RPMI8226 (cell line): ENCODE results near the gene SLC26A1.

Experiments
- DNase-seq: peaks from one replicate; pipeline ENCODE4 v3.0.0-alpha.2; 2015

The SLC26A1 gene

DNA sequence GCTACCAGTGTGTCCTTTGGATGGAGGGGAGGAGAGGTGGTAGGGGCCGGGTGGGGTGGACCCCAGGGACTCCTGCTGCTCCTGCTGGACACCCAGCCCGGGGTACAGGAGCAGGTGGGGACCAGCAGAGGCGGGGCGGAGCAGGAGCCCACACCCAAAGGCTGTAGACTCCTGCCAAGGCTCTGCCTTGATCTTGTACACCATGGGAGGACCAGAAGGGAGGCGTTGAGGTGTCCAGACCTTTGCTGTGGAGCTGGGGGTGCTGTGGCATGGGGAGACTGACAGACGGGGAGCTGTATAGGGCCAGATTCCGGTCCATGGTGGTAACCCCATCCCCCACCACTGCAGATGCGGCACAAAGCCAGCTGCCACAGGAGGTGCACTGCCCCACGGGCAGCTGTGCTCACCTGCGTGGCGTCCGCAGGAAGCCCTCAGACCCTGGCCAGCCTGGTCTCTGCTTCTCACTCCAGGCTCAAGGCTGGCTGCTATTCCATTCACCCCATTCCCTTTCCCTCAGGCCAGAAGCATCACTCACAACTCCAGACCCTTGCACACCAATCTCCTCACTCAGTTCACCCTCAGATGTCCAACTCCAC, 5.0 kb upstream of the SLC26A1 start:
- DNase-seq: no peak

DNA sequence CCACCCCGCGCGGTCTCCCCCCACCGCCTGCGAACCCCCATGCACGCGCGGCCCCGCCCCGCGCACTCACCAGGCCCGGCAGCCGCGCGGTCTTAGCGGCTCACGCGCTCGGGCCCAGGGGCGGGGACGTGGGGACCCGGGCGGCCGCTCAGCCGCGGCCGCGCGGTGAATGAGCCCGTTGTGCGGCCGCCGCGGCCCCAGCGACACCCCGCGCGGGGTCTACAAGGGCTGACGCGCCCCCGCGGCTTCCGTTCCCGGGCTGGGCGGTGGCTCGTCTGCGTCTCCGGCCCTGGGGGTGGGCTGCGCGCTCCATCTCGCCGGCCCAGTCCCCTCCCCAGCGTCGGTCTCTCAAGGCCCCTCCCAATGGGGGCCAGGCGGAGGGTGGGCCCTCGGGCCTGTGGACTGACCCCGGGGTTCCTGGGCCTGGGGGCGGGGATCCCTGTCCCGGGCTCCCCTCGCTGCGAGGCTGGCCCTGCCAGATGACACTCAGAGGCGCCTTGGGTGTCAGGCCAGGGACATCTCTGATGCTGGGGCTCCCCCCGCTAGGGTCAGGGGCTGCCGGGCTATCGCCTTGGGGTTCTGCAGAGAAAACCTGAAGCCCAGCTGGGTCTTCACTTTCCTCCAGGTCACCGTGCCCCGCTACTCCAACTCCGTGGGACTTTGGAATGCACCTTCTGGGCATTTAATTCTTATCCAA, 4.3 kb upstream of the SLC26A1 start:
- no peak for DNase-seq

DNA sequence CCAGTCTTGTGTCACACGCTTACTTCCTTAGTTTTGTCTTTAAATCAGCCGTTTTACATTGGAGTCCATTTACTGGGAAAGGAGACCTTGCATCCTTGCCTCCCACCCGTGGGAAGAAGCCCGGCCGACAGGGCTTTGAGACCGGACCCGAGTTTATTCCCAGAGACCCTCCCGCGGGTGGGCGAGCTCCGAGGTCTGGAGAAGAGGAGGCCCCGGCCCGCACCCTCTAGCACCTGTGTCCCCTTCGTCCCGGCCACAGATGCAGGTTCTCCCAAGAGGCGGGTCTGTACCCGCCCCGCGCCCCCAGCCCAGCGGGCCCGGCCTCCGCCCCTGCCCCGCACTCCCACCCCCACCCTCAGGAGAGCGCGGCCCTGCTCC, 3.8 kb upstream of the SLC26A1 start:
- DNase-seq: no peak

DNA sequence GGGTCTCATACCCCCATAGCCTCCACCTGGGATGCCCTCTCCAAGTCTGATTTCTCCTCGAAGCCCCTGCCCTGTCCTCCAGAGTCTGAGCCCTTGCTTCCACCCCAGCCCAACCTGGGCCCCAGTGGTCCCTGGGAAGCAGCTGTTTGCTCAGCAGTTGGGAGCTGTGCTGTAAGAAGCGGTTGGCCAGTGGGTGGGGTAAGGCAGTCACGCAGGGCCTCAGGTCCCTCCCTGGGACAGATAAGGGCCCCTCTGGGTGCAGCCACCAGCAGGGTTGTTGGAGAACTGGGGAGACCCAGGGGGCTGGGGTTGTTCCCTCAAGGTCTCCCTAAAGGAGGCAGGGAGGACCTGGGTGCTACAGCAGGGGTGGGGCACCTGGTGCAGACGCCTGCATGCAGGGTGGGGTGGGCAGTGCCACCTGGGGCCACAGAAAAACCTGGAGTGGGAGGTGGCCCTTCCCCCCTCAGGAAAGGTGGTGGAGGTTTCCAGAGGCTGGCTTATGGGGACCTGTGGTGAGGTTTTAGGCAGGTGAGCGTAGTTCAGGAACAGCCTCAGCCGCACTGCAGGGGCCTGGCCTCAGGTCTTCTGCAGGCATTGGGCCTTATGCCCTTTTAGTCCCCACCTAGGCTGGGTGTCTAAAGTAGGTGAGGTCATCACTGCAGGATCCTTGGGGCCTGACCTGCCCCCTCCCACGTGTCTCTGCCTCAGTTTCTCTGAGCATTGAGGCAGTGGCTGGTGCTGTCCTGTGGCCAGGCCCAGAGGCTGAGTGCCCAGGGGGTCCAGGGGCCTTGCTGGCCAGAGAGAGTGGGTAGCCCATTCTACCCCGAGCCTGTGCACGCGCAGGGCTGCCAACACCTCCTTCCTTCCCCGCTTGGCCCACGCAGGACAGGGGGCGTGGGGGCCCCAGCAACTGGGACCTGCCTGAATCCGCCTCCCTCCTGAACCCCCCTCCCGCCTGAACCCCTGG, 3.1 kb upstream of the SLC26A1 start:
- no peak for DNase-seq

DNA sequence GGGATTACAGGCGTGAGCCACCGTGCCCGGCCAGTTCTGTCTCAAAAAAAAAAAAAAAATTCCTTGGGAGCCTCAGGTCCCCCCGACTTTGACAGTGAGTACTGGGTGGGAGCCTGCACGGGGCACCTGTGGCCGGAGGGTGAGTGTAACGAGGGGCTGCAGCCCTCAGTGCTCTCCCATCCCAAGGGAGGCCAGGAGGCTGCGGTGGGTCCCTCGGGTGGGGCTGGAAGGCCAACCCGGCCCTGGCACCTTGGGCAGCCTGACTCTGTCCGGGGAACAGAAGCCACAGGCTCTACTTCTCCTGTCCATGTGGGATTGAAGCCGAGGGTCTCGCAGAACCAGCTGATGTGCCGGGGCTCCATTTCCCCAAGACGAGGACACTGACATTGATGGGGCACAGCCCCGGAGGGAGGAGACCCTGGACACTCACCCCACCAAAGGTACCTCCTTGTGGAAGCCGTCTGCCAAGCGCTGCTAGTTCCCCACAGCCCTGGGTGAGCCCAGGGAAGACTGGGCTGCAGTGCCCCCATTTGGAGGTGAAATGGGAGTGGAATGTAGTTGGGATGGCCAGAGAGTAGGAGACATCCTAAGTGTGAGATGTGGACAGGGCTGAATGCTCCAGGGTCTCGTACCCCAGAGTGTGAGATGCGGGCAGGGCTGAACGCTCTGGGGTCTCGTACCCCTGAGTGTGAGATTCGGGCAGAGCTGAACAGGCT, 2.3 kb upstream of the SLC26A1 start:
- DNase-seq: no peak

DNA sequence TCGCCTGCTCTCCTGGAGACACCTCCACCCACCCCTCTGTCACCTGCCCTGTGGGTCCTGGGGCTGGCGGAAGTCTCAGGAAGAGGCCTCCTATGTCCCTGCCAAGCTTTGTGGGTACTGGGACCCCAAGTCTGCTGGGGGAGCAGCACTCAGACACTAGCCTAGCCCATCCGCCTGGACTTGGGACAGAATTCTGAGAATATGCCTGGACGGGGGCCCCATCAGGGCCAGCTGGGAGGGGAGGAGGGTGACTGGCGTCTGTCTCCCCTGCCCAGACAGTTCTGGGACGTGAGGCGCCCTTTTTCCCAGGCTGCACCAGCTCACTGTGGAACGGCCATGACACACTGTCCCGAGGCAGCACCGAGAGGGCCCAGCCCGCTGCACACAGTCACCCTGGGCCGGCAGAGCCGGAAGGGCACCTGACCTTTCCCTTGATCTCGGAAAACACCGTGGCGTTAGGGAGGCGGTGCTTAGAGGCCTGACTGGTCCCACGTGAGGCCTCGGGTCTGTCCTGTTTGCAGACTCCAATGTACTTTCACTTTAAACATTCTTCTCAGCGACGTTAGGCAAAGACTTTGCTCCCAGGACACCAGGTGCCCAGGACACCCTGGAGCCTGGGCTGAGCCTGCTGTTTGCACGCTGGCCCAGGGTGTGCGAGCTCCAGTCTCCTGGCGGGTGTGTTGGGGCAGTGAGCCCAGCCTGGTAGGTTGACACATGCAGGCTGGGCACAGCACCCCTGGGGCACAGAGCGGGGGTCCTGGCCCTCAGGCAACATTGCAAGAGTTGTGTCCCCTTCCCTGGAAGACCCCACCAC, 700 bp downstream of the SLC26A1 start:
- DNase-seq: peak; percentile 26

DNA sequence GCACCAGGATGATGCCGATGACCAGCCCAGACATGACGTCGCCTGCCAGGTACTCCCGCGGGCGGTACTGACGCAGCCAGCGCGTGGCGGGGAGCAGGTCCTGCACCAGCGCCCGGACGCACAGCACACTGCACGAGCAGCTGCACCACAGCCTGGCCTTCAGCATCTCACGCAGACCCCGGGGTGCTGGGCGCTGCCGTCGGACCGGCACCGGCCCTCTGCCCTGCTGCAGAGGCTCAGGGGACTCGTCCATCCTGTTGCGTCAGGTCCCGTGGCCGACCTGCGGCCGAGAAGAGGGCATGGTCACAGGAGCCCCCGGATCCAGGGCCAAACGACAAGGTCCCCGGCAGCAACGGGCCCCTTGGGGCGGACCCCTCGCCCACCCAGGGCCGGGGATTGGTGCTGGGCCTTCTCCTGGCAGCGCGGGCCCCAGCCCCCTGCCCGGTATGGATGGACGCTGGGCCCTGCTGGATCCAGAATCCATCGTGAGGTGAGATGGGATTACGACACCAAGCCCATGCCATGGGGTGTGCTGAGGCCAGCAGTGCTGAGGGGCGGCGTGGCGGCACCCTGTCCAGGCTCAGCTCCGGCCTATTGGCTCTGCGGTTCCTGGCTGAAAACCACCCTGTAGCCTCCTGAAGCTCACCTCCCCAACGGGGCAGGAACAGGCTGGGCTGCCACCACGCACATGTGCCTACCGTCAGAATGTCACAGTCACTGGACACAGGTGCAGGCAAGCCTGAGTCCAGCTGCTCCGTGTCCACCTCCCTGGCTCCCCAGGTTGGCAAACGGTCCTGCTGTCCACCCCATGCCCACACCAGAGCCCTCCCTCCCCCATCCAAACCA, 1.5 kb downstream of the SLC26A1 start:
- no peak for DNase-seq

DNA sequence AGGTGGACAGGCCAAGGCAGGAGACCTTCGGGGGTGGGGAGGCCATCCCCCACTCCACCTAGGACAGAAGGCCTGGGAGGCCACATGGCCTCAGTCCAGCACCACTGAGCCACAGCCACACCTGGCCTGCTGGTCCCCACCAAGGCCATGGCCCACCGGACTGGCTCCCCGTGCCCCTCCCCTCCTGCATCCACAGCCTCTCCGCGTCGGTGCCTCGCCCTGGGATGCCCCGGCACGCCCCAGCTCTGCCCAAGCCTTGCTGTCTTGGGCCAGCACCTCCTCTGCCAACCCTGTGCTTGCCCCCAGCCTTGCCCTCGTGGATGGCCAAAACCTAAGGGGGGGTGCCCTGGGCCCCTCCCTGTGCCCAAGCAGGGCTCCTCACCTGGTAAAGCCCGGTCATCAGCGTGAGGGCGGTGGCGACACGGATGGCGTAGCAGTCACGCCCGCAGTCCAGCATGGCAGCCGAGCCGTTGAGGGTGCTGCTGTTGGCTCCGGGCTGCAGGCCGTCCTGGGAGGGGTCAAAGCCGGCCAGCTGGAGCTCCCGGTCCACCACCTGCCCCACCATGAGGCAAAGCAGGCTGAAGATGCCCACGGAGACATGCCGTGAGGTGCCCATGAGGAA, 2.3 kb downstream of the SLC26A1 start:
- no peak for DNase-seq

DNA sequence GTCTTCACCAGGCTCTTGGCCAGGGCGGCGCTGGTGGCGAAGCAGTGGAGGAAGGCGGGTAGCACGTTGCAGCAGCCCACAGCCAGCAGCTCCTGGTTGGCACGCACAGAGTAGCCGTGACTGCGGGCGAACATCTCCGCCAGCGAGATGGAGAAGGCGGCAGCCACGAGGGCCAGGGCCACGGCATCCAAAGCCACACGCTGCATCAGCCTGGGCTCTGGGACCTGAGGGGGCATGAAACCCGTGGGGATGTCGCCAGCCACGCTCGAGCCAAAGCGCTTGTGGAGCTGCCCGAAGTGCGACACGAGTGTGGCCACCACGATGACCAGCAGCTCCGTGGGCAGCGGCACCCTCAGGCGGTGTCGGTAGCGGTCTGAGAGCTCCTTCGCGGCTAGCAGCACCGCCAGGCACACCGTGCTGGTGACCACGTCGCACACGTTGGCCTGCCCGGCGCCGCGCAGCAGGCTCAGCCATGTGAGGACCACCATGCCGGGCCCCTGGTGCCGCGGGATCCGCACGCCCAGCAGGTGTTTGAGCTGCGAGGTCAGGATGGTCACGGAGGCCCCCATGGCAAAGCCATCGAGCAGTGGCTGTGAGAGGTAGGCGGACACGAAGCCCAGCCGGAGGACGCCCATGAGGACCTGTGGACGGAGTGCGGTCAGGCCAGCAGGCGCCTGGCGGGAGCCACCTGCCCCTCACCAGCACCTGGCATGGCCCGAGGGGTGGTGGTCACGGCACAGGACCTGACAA, 3.3 kb downstream of the SLC26A1 start:
- DNase-seq: no peak

DNA sequence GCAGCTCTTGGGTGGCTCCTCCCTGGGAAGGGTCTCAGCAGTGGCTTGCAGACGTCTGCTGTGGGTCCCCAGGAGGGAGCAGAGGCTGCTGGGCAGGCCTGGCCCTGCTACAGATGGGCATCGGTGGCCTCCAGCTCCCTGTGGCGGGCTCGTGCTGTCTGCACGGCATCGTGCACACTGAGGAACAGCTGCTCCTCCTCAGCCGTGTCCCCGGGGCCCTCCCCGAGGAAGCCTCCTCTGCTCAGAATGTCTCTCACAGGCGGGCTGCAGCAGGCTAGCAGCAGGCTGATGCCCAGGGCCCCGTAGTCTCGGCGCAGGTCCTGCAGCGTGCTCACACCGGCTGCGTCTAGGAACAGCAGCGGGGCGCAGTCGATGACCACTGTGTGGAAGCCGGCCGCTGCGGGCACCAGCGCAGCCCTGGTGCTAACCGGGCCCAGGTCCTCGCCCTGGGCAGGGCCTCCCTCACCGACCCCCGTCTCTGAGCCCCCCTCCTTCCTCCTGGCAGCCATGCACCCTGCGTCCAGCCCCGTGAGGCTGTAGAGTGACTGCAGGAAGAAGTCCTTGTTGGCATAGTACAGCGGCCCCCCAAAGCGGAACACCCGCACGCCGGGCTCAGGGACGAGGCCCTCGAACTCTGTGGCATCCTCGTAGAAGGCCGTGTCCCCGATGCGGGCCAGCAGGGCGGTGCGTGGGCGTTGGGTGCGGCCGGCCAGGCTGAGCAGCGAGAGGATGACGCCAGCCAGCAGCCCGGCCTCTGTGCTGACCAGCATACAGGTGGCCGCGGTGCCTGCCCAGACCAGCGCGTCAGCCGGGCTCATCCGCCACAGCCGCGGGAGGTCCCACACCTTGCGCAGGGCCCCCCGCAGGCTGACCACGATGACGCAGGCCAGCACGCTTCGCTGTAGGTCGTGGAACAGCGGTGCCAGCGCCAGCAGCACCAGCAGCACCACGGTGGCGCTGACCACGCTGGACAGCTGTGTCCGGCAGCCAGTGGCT, 4.2 kb downstream of the SLC26A1 start:
- DNase-seq: no peak

DNA sequence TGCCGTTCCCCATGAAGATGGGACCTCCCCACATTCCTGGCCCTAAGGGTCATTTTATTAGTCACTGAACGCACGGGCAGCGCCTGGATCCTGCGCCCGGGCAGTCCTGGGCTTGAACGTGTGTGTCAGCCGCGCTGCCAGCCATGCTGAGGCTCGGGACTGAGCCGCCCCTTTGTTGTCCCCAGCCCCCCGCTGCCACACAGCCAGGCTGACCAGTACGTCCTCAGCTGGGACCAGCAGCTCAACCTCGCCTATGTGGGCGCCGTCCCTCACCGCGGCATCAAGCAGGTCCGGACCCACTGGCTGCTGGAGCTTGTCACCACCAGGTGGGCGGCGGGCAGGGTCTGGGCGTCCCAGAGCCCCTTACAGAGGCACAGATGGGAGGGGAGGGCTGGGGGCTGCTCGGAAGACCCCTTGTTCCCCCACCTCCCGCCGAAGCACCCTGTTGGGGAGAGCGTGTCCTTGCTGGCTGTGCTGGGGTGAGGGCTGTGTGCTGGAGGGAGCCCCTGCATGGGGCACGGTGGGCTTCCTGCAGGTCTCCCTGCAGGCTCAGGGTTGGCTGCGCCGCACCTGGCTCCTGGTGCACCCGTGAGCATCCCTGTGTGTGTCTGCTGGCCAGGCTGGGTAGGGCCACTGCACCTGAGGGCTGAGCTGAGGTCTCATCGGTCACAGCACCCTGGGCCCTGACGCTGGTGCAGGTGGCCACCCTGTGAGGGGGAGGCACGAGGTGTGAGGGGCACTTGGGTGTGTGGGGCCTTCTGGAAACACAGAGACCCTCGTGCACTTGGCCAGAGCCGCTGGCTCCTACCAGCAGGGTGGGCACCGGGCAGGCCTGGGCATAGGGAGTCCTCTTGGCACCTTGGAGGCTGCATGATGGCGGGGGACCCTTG, 5.3 kb downstream of the SLC26A1 start:
- DNase-seq: no peak

DNA sequence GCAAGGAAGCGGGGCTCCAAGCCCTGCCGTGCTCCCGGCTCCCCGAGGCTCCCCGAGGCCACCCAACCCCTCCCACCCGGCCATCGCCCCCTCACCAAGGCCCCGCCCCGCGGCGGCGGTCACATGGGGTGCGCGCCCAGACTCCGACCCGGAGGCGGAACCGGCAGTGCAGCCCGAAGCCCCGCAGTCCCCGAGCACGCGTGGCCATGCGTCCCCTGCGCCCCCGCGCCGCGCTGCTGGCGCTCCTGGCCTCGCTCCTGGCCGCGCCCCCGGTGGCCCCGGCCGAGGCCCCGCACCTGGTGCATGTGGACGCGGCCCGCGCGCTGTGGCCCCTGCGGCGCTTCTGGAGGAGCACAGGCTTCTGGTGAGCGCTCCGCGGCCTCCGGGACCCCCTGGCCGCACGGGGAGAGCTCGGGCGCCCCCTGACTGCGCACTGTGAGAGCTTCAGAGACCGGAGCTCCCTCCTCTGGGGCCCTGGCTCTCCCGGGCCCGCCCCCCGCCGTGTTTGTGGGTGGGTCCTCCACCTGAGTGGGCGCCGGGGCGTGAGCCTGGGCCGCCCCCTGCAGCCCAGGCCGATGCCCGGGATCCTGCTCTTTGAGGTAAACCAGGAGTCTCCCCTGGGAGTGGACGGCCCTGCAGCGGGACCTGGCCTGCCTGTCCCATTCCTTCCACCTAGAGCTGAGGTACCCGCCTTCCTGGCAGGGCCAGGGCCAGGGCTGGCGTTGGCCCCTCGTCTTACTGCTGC, 6.2 kb downstream of the SLC26A1 start, which contains the start of gene IDUA:
IDUA (plus strand) TSS at position 166 of the 745 bp plus-strand sequence; CDS start at position 207, 41 bp downstream.
- DNase-seq: peak; percentile 64

DNA sequence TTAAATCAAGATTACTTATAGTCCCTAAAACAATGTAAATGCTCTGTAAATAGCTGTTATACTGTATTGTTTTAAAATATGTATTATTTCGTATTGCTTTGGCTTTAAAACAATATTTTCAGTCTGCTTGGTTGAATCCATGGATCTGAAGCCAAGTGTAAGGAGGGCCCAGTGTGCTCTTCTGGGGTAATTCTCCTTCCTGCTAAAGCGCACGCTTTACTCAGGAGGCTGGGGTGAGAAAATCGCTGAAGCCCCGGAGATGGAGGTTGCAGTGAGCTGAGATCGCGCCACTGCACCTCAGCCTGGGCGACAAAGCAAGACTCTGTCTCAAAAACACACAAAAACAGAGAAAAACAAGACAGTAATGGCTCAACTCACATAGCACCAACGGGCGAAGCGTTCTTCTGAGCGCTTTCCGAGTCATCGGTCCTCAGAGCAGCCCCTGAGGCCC, 6.8 kb downstream of the SLC26A1 start:
- no peak for DNase-seq

DNA sequence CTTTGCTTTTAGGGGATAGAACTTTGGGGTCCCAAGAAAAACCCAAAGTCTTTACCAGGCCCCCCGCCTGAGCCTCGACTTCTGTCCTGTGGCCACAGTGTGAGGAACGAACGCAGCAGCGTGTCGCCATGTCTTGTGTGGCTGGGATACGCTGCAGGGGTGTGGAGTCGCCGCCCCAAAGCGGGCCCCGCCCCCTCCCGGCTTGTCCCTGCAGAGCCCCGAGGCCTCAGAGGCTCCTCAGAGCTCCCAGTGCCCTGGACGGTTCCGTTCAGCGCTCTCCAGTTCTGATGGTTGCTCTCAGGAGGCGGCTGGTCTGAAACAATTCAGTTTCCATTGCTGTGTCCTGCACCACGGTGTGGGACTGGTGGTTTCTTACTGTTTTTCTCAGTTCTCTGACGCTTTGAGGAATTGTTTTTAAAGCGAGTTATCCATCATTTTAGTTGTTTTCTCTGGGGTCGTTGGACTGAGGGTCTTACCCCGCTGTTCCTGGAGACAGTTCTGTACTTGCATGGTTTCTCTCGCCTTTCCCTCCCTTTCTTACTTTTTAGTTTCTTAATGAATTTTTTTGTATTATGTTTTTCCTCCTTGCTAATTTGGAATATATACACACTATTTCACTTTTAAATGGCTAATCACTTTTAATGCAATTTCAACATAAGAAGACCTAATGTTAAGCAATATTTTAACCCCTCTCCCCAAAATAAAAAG, 7.9 kb downstream of the SLC26A1 start:
- peak; percentile 54 for DNase-seq

DNA sequence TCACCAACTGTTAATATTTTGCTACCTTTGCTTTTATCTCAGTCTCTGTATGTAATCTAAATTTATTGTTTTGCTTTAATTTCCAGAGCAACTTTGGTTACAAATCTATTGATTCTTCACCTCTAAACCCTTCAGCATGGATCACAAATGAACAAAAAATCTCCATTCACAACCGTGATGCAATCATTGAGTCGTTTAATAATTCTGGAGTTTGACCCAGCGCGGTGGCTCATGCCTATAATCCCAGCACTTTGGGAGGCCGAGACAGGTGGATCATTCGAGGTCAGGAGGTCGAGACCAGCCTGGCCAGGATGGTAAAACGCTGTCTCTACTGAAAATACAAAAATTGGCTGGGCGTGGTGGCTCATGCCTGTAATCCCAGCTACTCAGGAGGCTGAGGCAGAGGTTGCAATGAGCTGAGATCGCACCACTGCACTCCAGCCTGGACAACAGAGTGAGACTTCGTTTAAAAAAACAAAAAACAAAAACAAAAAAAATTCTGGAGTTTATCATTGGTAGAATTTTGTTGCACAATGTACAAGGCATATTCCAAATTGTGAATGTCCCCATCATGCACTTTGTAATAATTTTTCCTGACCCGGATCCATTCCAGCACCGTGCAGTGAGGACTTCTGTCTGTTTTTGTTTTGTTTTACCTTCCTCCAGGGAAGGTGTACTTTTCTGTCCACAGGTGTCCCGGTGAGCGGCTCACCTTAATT, 8.7 kb downstream of the SLC26A1 start:
- no peak for DNase-seq
